ENCODE measurements around the gene CDV3. TPM values are rescaled to one million over a fixed set of nuclear protein-coding genes. Genes with fewer than 3 reads are reported as not detected.
"Not testable (repeated sequence)": the region's sequence is repeated elsewhere in the genome, so short reads cannot be mapped to it uniquely, and the experiment has no call there.

Gene CDV3
- total RNA-seq, 2 donors from 2014 or later: 114 to 118 TPM

GRCh38 chr3:133547432-133548041, 25.9 kb upstream of the CDV3 start:
- no peak for TF ChIP-seq CTCF (conservative IDR thresholded peaks at IDR 0.05)
- peaks cover 5% of the 10 kb centered on the region for H3K4me1 Mint-ChIP-seq
- H3K9me3 ChIP-seq (ENCODE audit: control insufficient read depth, low read length): peaks cover 11% of the 10 kb centered on the region
- no peaks in the 10 kb centered on the region for H3K4me1 ChIP-seq (ENCODE audit: control insufficient read depth, insufficient read depth, low read length)
- H3K4me3 Mint-ChIP-seq: no peak overlapping the region
- H3K27me3 Mint-ChIP-seq (ENCODE audit: insufficient read depth): no peaks in the 10 kb centered on the region
- H3K36me3 Mint-ChIP-seq (ENCODE audit: low read depth): no peaks in the 10 kb centered on the region
- H3K9me3 Mint-ChIP-seq: peaks cover 19% of the 10 kb centered on the region
- peak overlapping the region; percentile 2 for H3K27ac Mint-ChIP-seq
- H3K36me3 ChIP-seq (ENCODE audit: control insufficient read depth, insufficient read depth, low read length): no peaks in the 10 kb centered on the region
- H3K9ac ChIP-seq (ENCODE audit: extremely low read depth, low read length, poor library complexity, severe bottlenecking): no peak overlapping the region
- peak; percentile 57 for DNase-seq
- H3K27ac ChIP-seq (ENCODE audit: low read depth, low read length): no peak overlapping the region
- H3K4me3 ChIP-seq (ENCODE audit: low read length): no peak overlapping the region
- no peaks in the 10 kb centered on the region for H3K27me3 ChIP-seq (ENCODE audit: control insufficient read depth, insufficient read depth, low read length, poor library complexity, severe bottlenecking)
- WGBS, 2 experiments (ENCODE audit: insufficient coverage in 1 of 2, insufficient read length in 1 of 2): 86 to 87% methylated on average over 3 of the region's 3 CpGs

GRCh38 chr3:133548090-133548489, 25.4 kb upstream of the CDV3 start:
- Mint-ChIP-seq H3K27me3 (ENCODE audit: insufficient read depth) (no peaks in the 10 kb centered on the region), H3K4me1 (peaks cover 5% of the 10 kb centered on the region), H3K9me3 (peaks cover 23% of the 10 kb centered on the region), H3K4me3 (no peak overlapping the region), H3K27ac (no peak overlapping the region), H3K36me3 (ENCODE audit: low read depth) (no peaks in the 10 kb centered on the region)
- H3K4me3 ChIP-seq (ENCODE audit: low read length): no peak overlapping the region
- WGBS, 2 experiments (ENCODE audit: insufficient coverage in 1 of 2, insufficient read length in 1 of 2): 87 to 100% methylated on average over 2 of the region's 2 CpGs
- DNase-seq: no peak
- no peak overlapping the region for H3K27ac ChIP-seq (ENCODE audit: low read depth, low read length)
- H3K36me3 ChIP-seq (ENCODE audit: control insufficient read depth, insufficient read depth, low read length): no peaks in the 10 kb centered on the region
- peaks cover 11% of the 10 kb centered on the region for H3K9me3 ChIP-seq (ENCODE audit: control insufficient read depth, low read length)
- no peaks in the 10 kb centered on the region for H3K27me3 ChIP-seq (ENCODE audit: control insufficient read depth, insufficient read depth, low read length, poor library complexity, severe bottlenecking)
- H3K4me1 ChIP-seq (ENCODE audit: control insufficient read depth, insufficient read depth, low read length): no peaks in the 10 kb centered on the region
- TF ChIP-seq CTCF (conservative IDR thresholded peaks at IDR 0.05): no peak
- no peak overlapping the region for H3K9ac ChIP-seq (ENCODE audit: extremely low read depth, low read length, poor library complexity, severe bottlenecking)

GRCh38 chr3:133549565-133549964, 23.9 kb upstream of the CDV3 start:
- no peak overlapping the region for H3K4me3 Mint-ChIP-seq
- no peak for TF ChIP-seq CTCF (conservative IDR thresholded peaks at IDR 0.05)
- no peaks in the 10 kb centered on the region for H3K27me3 Mint-ChIP-seq (ENCODE audit: insufficient read depth)
- DNase-seq: no peak
- Histone ChIP-seq H3K27me3 (ENCODE audit: control insufficient read depth, insufficient read depth, low read length, poor library complexity, severe bottlenecking) (no peaks in the 10 kb centered on the region), H3K27ac (ENCODE audit: low read depth, low read length) (no peak overlapping the region), H3K9me3 (ENCODE audit: control insufficient read depth, low read length) (peaks cover 11% of the 10 kb centered on the region), H3K4me1 (ENCODE audit: control insufficient read depth, insufficient read depth, low read length) (no peaks in the 10 kb centered on the region), H3K4me3 (ENCODE audit: low read length) (no peak overlapping the region), H3K36me3 (ENCODE audit: control insufficient read depth, insufficient read depth, low read length) (no peaks in the 10 kb centered on the region), H3K9ac (ENCODE audit: extremely low read depth, low read length, poor library complexity, severe bottlenecking) (no peak overlapping the region)
- WGBS, 2 experiments (ENCODE audit: insufficient coverage in 1 of 2, insufficient read length in 1 of 2): 96 to 100% methylated on average over 1 to 3 of the region's 4 CpGs
- H3K4me1 Mint-ChIP-seq: peaks cover 5% of the 10 kb centered on the region
- peaks cover 23% of the 10 kb centered on the region for H3K9me3 Mint-ChIP-seq
- H3K36me3 Mint-ChIP-seq (ENCODE audit: low read depth): no peaks in the 10 kb centered on the region
- no peak overlapping the region for H3K27ac Mint-ChIP-seq

GRCh38 chr3:133551589-133551988, 21.9 kb upstream of the CDV3 start:
- not testable (repeated sequence) for H3K36me3 ChIP-seq (ENCODE audit: control insufficient read depth, insufficient read depth, low read length); H3K36me3 Mint-ChIP-seq (ENCODE audit: low read depth); H3K27ac ChIP-seq (ENCODE audit: low read depth, low read length); H3K27me3 Mint-ChIP-seq (ENCODE audit: insufficient read depth); H3K4me1 ChIP-seq (ENCODE audit: control insufficient read depth, insufficient read depth, low read length); DNase-seq; H3K27me3 ChIP-seq (ENCODE audit: control insufficient read depth, insufficient read depth, low read length, poor library complexity, severe bottlenecking); H3K9ac ChIP-seq (ENCODE audit: extremely low read depth, low read length, poor library complexity, severe bottlenecking); H3K4me3 ChIP-seq (ENCODE audit: low read length); H3K4me3 Mint-ChIP-seq; H3K4me1 Mint-ChIP-seq; H3K27ac Mint-ChIP-seq
- WGBS, 2 experiments (ENCODE audit: insufficient coverage in 1 of 2, insufficient read length in 1 of 2): 100% methylated on average over 1 of the region's 14 CpGs; no CpG with 5 or more reads in 1 of the 2 experiments
- peaks cover 11% of the 10 kb centered on the region for H3K9me3 ChIP-seq (ENCODE audit: control insufficient read depth, low read length)
- peaks cover 23% of the 10 kb centered on the region for H3K9me3 Mint-ChIP-seq
